Urinary bladder (tissue), 4 donors: Measurements from ENCODE around the gene ANKRD12. TPM values are rescaled to one million over a fixed set of nuclear protein-coding genes. Genes with fewer than 3 reads are reported as not detected.
"Not testable (repeated sequence)": the region's sequence is repeated elsewhere in the genome, so short reads cannot be mapped to it uniquely, and the experiment has no call there.

Experiments
- DNase-seq: peaks from one replicate; pipeline ENCODE4 v3.0.0-alpha.2; 2015; ENCODE audit errors: extremely low spot score
- H3K27ac ChIP-seq: one replicate; pipeline ENCODE4 v1.5.1; 2013; ENCODE audit warnings: low read depth, mild to moderate bottlenecking, moderate library complexity
- H3K36me3 ChIP-seq: one replicate; pipeline ENCODE4 v1.6.1; 2013; ENCODE audit warnings: mild to moderate bottlenecking, moderate library complexity; ENCODE audit not compliant: insufficient read depth
- H3K4me1 ChIP-seq: one replicate; pipeline ENCODE4 v1.6.1; 2013; ENCODE audit warnings: mild to moderate bottlenecking, moderate library complexity; ENCODE audit not compliant: insufficient read depth
- H3K4me3 ChIP-seq: one replicate; pipeline ENCODE4 v1.5.1; 2013; ENCODE audit warnings: low read depth, low read length
- WGBS: extraction: QIAGEN DNeasy Blood & Tissue Kit; methylation state at CpG from one replicate; pipeline ENCODE4 v1.1.7; 2013; 5-methylcytosine and 5-hydroxymethylcytosine counted together
- polyA plus RNA-seq: library from polyadenylated mRNA; stranded (reverse); fragments of 200-250 nt; gene quantifications from one replicate; pipeline ENCODE4 v1.2.3, GENCODE V29; 2013
- total RNA-seq: library from RNA; depleted of rRNA; stranded (reverse); fragments of >200 nt; gene quantifications from one replicate; pipeline ENCODE4 v1.2.3, GENCODE V29; 2014
- donor health status: healthy with polysubstance abuse.
- donor health status: healthy.

Gene ANKRD12
- total and polyA plus RNA-seq, 2 donors = 12.5 to 65.9 TPM

GRCh38 chr18:9171919-9172318 lies 35.3 kb downstream of the ANKRD12 start:
- not testable (repeated sequence) for H3K4me1 ChIP-seq, H3K27ac ChIP-seq, DNase-seq, H3K36me3 ChIP-seq, H3K4me3 ChIP-seq
- WGBS = 65% methylated on average over 3 of the region's 3 CpGs

- H3K4me1 ChIP-seq = no peaks in the 10 kb centered on the region
- no peaks in the 10 kb centered on the region for H3K36me3 ChIP-seq
- H3K27ac ChIP-seq = no peak overlapping the region
- H3K4me3 ChIP-seq = no peak overlapping the region
- 93% methylated on average over 4 of the region's 4 CpGs for WGBS
- DNase-seq = no peak
These were observed 36.0 kb downstream of the ANKRD12 start for GRCh38 chr18:9172506-9173127.

- DNase-seq = no peak
- WGBS = 89% methylated on average over 6 of the region's 6 CpGs
- Histone ChIP-seq H3K27ac (no peak overlapping the region), H3K4me3 (no peak overlapping the region), H3K36me3 (no peaks in the 10 kb centered on the region), H3K4me1 (no peaks in the 10 kb centered on the region)
These were observed 37.2 kb downstream of the ANKRD12 start for GRCh38 chr18:9173770-9174233.

GRCh38 chr18:9174302-9174701 lies 37.7 kb downstream of the ANKRD12 start:
- no peak for DNase-seq
- no peaks in the 10 kb centered on the region for H3K36me3 ChIP-seq
- H3K4me3 ChIP-seq = no peak overlapping the region
- WGBS = 90% methylated on average over 4 of the region's 4 CpGs
- no peak overlapping the region for H3K27ac ChIP-seq
- no peaks in the 10 kb centered on the region for H3K4me1 ChIP-seq

GRCh38 chr18:9175115-9175514 lies 38.5 kb downstream of the ANKRD12 start:
- no peaks in the 10 kb centered on the region for H3K36me3 ChIP-seq
- no peak for DNase-seq
- 92% methylated on average over 1 of the region's 1 CpG for WGBS
- no peak overlapping the region for H3K27ac ChIP-seq
- no peaks in the 10 kb centered on the region for H3K4me1 ChIP-seq
- no peak overlapping the region for H3K4me3 ChIP-seq

GRCh38 chr18:9177031-9177430 lies 40.5 kb downstream of the ANKRD12 start:
- WGBS = 88% methylated on average over 6 of the region's 6 CpGs
- no peak for DNase-seq
- H3K4me3 ChIP-seq = no peak overlapping the region
- no peaks in the 10 kb centered on the region for H3K36me3 ChIP-seq
- H3K4me1 ChIP-seq = no peaks in the 10 kb centered on the region
- H3K27ac ChIP-seq = no peak overlapping the region

- DNase-seq = no peak
- H3K27ac ChIP-seq = no peak overlapping the region
- H3K4me1 ChIP-seq = no peaks in the 10 kb centered on the region
- 87% methylated on average over 4 of the region's 4 CpGs for WGBS
- no peaks in the 10 kb centered on the region for H3K36me3 ChIP-seq
- no peak overlapping the region for H3K4me3 ChIP-seq
These were observed 40.9 kb downstream of the ANKRD12 start for GRCh38 chr18:9177466-9177865.

GRCh38 chr18:9178557-9178956 lies 42.0 kb downstream of the ANKRD12 start:
- no peak overlapping the region for H3K27ac ChIP-seq
- no peaks in the 10 kb centered on the region for H3K4me1 ChIP-seq
- WGBS = 97% methylated on average over 1 of the region's 1 CpG
- no peaks in the 10 kb centered on the region for H3K36me3 ChIP-seq
- no peak for DNase-seq
- no peak overlapping the region for H3K4me3 ChIP-seq

- Histone ChIP-seq H3K4me1 (no peaks in the 10 kb centered on the region), H3K36me3 (no peaks in the 10 kb centered on the region), H3K27ac (no peak overlapping the region), H3K4me3 (no peak overlapping the region)
- WGBS = 78% methylated on average over 3 of the region's 3 CpGs
- no peak for DNase-seq
These were observed 44.7 kb downstream of the ANKRD12 start for GRCh38 chr18:9181275-9181674.

GRCh38 chr18:9182852-9183399 lies 46.3 kb downstream of the ANKRD12 start:
- 75% methylated on average over 5 of the region's 5 CpGs for WGBS
- H3K36me3 ChIP-seq = no peaks in the 10 kb centered on the region
- no peak for DNase-seq
- H3K4me3 ChIP-seq = no peak overlapping the region
- no peak overlapping the region for H3K27ac ChIP-seq
- H3K4me1 ChIP-seq = no peaks in the 10 kb centered on the region

- no peak for DNase-seq
- H3K36me3 ChIP-seq = no peaks in the 10 kb centered on the region
- 93% methylated on average over 4 of the region's 4 CpGs for WGBS
- no peaks in the 10 kb centered on the region for H3K4me1 ChIP-seq
- H3K27ac ChIP-seq = no peak overlapping the region
- H3K4me3 ChIP-seq = no peak overlapping the region
These were observed 48.5 kb downstream of the ANKRD12 start for GRCh38 chr18:9184998-9185613.

- DNase-seq = no peak
- no peaks in the 10 kb centered on the region for H3K4me1 ChIP-seq
- 92% methylated on average over 3 of the region's 3 CpGs for WGBS
- H3K27ac ChIP-seq = no peak overlapping the region
- no peaks in the 10 kb centered on the region for H3K36me3 ChIP-seq
- H3K4me3 ChIP-seq = no peak overlapping the region
These were observed 52.0 kb downstream of the ANKRD12 start for GRCh38 chr18:9188359-9189231.

- 83% methylated on average over 2 of the region's 2 CpGs for WGBS
- DNase-seq = no peak
- Histone ChIP-seq H3K27ac (no peak overlapping the region), H3K4me1 (no peaks in the 10 kb centered on the region), H3K36me3 (no peaks in the 10 kb centered on the region), H3K4me3 (no peak overlapping the region)
These were observed 52.9 kb downstream of the ANKRD12 start for GRCh38 chr18:9189491-9189890.
